DMS153 (cell line): ENCODE data around the gene PLA2G4A.

Experiments
- DNase-seq: peaks from one replicate; lab custom pipeline; 2025; lab: John Stamatoyannopoulos, UW

Gene PLA2G4A

GRCh38 chr1:186978596-186979556, 150.1 kb downstream of the PLA2G4A start:
- DNase-seq, result no peak

- DNase-seq, result no peak
These were observed 151.7 kb downstream of the PLA2G4A start for GRCh38 chr1:186980400-186980799.

GRCh38 chr1:186982116-186982515, 153.4 kb downstream of the PLA2G4A start:
- no peak for DNase-seq

GRCh38 chr1:186983327-186983726, 154.6 kb downstream of the PLA2G4A start:
- no peak for DNase-seq

GRCh38 chr1:186984959-186985358, 156.2 kb downstream of the PLA2G4A start:
- DNase-seq, result no peak

- peak; percentile 31 for DNase-seq
These were observed 157.2 kb downstream of the PLA2G4A start for GRCh38 chr1:186985889-186986491.

- no peak for DNase-seq
These were observed 158.3 kb downstream of the PLA2G4A start for GRCh38 chr1:186987065-186987464.

- DNase-seq, result no peak
These were observed 159.0 kb downstream of the PLA2G4A start for GRCh38 chr1:186987769-186988168.

- no peak for DNase-seq
These were observed 165.2 kb downstream of the PLA2G4A start for GRCh38 chr1:186993996-186994395.

GRCh38 chr1:186994897-186995296, 166.1 kb downstream of the PLA2G4A start:
- DNase-seq, result no peak

GRCh38 chr1:186996816-186997215, 168.1 kb downstream of the PLA2G4A start:
- no peak for DNase-seq

GRCh38 chr1:186997877-186998276, 169.1 kb downstream of the PLA2G4A start:
- no peak for DNase-seq

- no peak for DNase-seq
These were observed 170.8 kb downstream of the PLA2G4A start for GRCh38 chr1:186999506-186999905.

GRCh38 chr1:187001198-187001889, 172.6 kb downstream of the PLA2G4A start:
- no peak for DNase-seq

- DNase-seq, result no peak
These were observed 174.6 kb downstream of the PLA2G4A start for GRCh38 chr1:187003353-187003752.

- DNase-seq, result no peak
These were observed 178.1 kb downstream of the PLA2G4A start for GRCh38 chr1:187006896-187007295.

- DNase-seq, result no peak
These were observed 180.6 kb downstream of the PLA2G4A start for GRCh38 chr1:187009320-187009719.

GRCh38 chr1:187010571-187011309, 182.0 kb downstream of the PLA2G4A start:
- no peak for DNase-seq

GRCh38 chr1:187013582-187014200, 184.9 kb downstream of the PLA2G4A start:
- no peak for DNase-seq

- no peak for DNase-seq
These were observed 189.5 kb downstream of the PLA2G4A start for GRCh38 chr1:187018291-187018690.

- no peak for DNase-seq
These were observed 198.5 kb downstream of the PLA2G4A start for GRCh38 chr1:187027253-187027652.
